ENCODE data around the gene SERINC1. TPM values are rescaled to one million over a fixed set of nuclear protein-coding genes. Genes with fewer than 3 reads are reported as not detected.

Gene SERINC1
- total RNA-seq, result 154 and 185 TPM in 2 replicates

DNA sequence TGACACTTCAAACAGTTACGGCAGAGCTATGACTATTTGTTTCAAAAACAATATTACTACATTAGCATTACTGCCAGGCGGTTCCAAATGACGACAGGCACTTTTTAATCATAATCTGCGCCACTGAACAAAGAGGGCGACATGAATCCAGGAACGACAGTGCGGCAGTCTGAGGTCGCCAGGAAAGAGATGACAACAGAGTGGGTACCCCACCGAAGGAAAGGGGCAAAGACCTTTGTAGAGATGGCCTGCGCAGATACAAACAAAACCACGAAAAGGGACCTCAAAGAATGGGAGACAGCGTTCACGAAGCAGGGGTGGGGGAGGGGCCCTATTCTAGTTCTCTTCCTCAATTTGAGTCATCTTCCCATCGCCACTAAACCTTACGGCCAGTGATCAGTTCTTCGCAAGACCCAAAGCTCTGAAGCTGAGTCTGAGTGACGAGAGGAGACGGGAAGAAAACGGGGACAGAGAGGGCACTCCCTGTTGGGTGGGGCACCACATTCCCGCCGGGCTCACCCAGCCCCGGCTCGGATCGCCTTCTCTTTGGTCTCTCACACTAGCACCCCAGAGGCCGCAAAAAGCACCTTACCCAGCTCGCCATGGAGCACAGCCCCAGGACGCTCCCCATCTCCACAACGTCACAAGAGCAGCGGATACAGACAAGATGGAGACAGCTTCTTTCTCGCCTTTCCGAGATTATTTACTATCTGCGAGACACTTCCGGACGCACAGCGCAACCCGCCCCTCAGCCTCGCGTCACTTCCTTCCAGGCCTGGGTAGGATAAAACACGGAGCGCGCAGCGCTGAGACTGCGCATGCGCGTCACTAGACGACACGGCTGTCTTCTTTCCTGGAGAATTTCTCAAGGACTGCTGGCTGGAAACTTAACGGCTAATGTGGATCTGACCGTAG lies at the start of gene SERINC1:
TSS of gene SERINC1 (minus strand) at position 701 of the 915 bp plus-strand sequence. CDS start at position 631, 70 bp downstream.

DNA sequence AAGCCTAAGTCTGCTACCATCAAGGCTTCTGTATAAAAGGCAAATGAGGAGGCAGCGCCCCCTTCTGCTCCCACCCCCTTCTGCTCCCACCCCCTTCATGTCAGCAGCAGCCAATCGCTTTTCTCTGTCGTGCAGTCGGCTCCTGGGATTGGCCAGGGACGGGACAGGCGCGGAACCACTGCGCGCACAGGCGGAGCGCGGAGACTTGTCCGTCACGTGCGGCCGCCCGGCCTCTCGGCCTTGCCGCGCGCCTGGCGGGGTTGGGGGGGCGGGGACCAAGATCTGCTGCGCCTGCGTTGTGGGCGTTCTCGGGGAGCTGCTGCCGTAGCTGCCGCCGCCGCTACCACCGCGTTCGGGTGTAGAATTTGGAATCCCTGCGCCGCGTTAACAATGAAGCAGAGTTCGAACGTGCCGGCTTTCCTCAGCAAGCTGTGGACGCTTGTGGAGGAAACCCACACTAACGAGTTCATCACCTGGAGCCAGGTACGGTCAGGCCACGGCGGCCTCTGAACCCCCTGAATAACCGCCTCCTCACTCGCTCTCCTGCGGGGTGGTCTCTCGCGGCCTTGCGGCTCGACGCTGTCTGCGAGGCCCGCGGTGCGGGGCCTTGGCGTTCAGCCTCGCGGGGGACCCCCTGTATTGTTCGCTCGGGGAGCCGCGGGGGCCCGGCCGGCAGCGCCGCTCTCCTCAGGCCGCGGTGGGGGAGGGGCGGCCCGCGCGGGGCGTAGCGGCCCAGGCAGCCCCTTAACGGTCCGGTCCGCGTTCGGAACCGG lies 72.1 kb downstream of the SERINC1 start, which contains the start of gene HSF2:
TSS of gene HSF2 (plus strand) at position 305 of the 773 bp plus-strand sequence. CDS start at position 391, 86 bp downstream.

Small RNAs within 50 kb of the gene (small RNA-seq; reads per million reads assigned to genes)
- gene Z99129.1, result not detected

Other genes starting within 250 kb of the SERINC1 start
- gene HSF2, start 72.2 kb downstream of the SERINC1 start, total RNA-seq, result 10.5 and 17.3 TPM in 2 replicates
- gene PKIB, start 138.6 kb upstream of the SERINC1 start, total RNA-seq, result 1.4 and 2.4 TPM in 2 replicates

All from placental epithelial cell (primary cell).